SW480 (cell line): ENCODE measurements around the gene SMYD1.

Experiments
- DNase-seq: peaks from one replicate; pipeline ENCODE4 v3.0.0-alpha.2; 2016; ENCODE audit warnings: low spot score

The SMYD1 gene

GRCh38 chr2:88122141-88122884, 54.7 kb downstream of the SMYD1 start:
- DNase-seq: no peak

- no peak for DNase-seq
These were observed 55.7 kb downstream of the SMYD1 start for GRCh38 chr2:88123164-88123974.

- no peak for DNase-seq
These were observed 56.6 kb downstream of the SMYD1 start for GRCh38 chr2:88123975-88124917.

- no peak for DNase-seq
These were observed 57.8 kb downstream of the SMYD1 start for GRCh38 chr2:88125344-88125923.

GRCh38 chr2:88125924-88126771, 58.5 kb downstream of the SMYD1 start:
- no peak for DNase-seq

GRCh38 chr2:88126772-88127637, 59.4 kb downstream of the SMYD1 start:
- DNase-seq: no peak

GRCh38 chr2:88127638-88127887, 59.9 kb downstream of the SMYD1 start:
- DNase-seq: no peak

GRCh38 chr2:88127888-88128653, 60.4 kb downstream of the SMYD1 start, which contains the start of gene FABP1:
Gene FABP1, minus strand, starts transcription at chr2:88128062. Its CDS starts 45 bp downstream, at chr2:88128017.
- DNase-seq: no peak

GRCh38 chr2:88128654-88129312, 61.2 kb downstream of the SMYD1 start:
- no peak for DNase-seq

GRCh38 chr2:88129313-88129959, 61.8 kb downstream of the SMYD1 start:
- no peak for DNase-seq

- DNase-seq: no peak
These were observed 63.8 kb downstream of the SMYD1 start for GRCh38 chr2:88131201-88131998.

- DNase-seq: no peak
These were observed 64.4 kb downstream of the SMYD1 start for GRCh38 chr2:88131999-88132368.

- no peak for DNase-seq
These were observed 66.2 kb downstream of the SMYD1 start for GRCh38 chr2:88133875-88134274.

GRCh38 chr2:88136817-88137216, 69.2 kb downstream of the SMYD1 start:
- DNase-seq: no peak

- DNase-seq: no peak
These were observed 70.2 kb downstream of the SMYD1 start for GRCh38 chr2:88137833-88138232.

- DNase-seq: peak; percentile 12
These were observed 71.6 kb downstream of the SMYD1 start for GRCh38 chr2:88139203-88139702.

GRCh38 chr2:88139804-88140203, 72.2 kb downstream of the SMYD1 start:
- no peak for DNase-seq
